HepG2 (cell line): ENCODE results near the gene SUZ12. TPM values are rescaled to one million over a fixed set of nuclear protein-coding genes. Genes with fewer than 3 reads are reported as not detected.

Experiments used
- ATF7-NPFF ChIP-seq: sonication (generic); formaldehyde crosslinking; IDR thresholded peaks from 2 replicates; pipeline ENCODE4 v1.8.1; 2023; ENCODE audit warnings: mild to moderate bottlenecking, low read depth, missing genetic modification reagents, moderate library complexity
- ERF ChIP-seq: IDR thresholded peaks from 2 replicates; pipeline ENCODE4 v1.6.1; 2018; ENCODE audit warnings: missing biosample characterization, missing genetic modification reagents
- HDAC1 ChIP-seq: sonication (generic); formaldehyde crosslinking; IDR thresholded peaks from 2 replicates; pipeline ENCODE4 v1.5.1; 2020; ENCODE audit warnings: mild to moderate bottlenecking, missing genetic modification reagents
- HDAC2 ChIP-seq: sonication (generic); formaldehyde crosslinking; IDR thresholded peaks from 2 replicates; pipeline ENCODE4 v1.4.0; 2020; ENCODE audit warnings: missing genetic modification reagents
- HNRNPK ChIP-seq: fragments of 200-400 bp; formaldehyde crosslinking; IDR thresholded peaks from 2 replicates; pipeline ENCODE4 v1.6.1; 2018; ENCODE audit warnings: low read length, low read depth, moderate library complexity, mild to moderate bottlenecking; ENCODE audit not compliant: poor library complexity, severe bottlenecking
- HNRNPLL ChIP-seq: fragments of 200-400 bp; formaldehyde crosslinking; IDR thresholded peaks from 2 replicates; pipeline ENCODE4 v1.6.1; 2017; ENCODE audit warnings: mild to moderate bottlenecking, low read depth, low read length; ENCODE audit not compliant: poor library complexity, severe bottlenecking
- HOXA3 ChIP-seq: sonication (generic); formaldehyde crosslinking; IDR thresholded peaks from 2 replicates; pipeline ENCODE4 v1.5.0; 2020; ENCODE audit warnings: missing genetic modification reagents
- KDM5A ChIP-seq: fragments of 200-600 bp; sonication (generic); IDR thresholded peaks from 2 replicates; pipeline ENCODE4 v1.7.0; 2018; ENCODE audit warnings: antibody characterized with exemption, mild to moderate bottlenecking, low read length, borderline replicate concordance
- KDM5B ChIP-seq: sonication (generic); formaldehyde crosslinking; IDR thresholded peaks from 2 replicates; pipeline ENCODE4 v1.4.0; 2020; ENCODE audit warnings: missing genetic modification reagents, mild to moderate bottlenecking, borderline replicate concordance
- MAX ChIP-seq: IDR thresholded peaks from 2 replicates; pipeline ENCODE4 v1.6.1; 2012; ENCODE audit warnings: inconsistent platforms
- RBFOX2 ChIP-seq: fragments of 200-400 bp; formaldehyde crosslinking; IDR thresholded peaks from 2 replicates; pipeline ENCODE4 v1.6.1; 2017; ENCODE audit warnings: low read depth, mild to moderate bottlenecking, low read length
- SAP130 ChIP-seq: IDR thresholded peaks from 2 replicates; pipeline ENCODE4 v1.6.1; 2016; ENCODE audit warnings: low read depth
- THAP11 ChIP-seq: IDR thresholded peaks from 2 replicates; pipeline ENCODE4 v1.6.1; 2016; ENCODE audit warnings: missing biosample characterization, missing genetic modification reagents
- YY1 ChIP-seq: IDR thresholded peaks from 2 replicates; pipeline ENCODE4 v1.6.1; 2011; ENCODE audit warnings: low read length, low read depth, moderate library complexity, mild to moderate bottlenecking; ENCODE audit not compliant: insufficient read depth, insufficient replicate concordance
- ZNF574 ChIP-seq: sonication (generic); formaldehyde crosslinking; IDR thresholded peaks from 2 replicates; pipeline ENCODE4 v1.4.0; 2020; ENCODE audit warnings: missing genetic modification reagents
- ZNF589 ChIP-seq: sonication (generic); formaldehyde crosslinking; conservative IDR thresholded peaks from 2 replicates; pipeline ENCODE4 v1.8.0; 2022; ENCODE audit warnings: mild to moderate bottlenecking, moderate library complexity, missing genetic modification reagents
- polyA plus RNA-seq, 8 experiments: library from polyadenylated mRNA; depleted of rRNA in 3 of 8; stranded (reverse) in 7 of 8; unstranded in 1 of 8; fragments of >200 nt; fragmentation: Illumina TruSeq in 4 of 8; extraction: Trizol in 4 of 8; gene quantifications; 2 replicates each; pipeline versions ENCODE4 v1.2.1 to v1.2.3, GENCODE V29; 2011 to 2016; ENCODE audit warnings: low read depth in 4 of 8, missing spikeins in 1 of 8, mixed read lengths in 1 of 8; ENCODE audit not compliant: insufficient read depth in 1 of 8
- total RNA-seq, 5 experiments: library from RNA; depleted of rRNA; stranded (reverse); fragments of >200 nt; fragmentation: Illumina TruSeq; extraction: Trizol; gene quantifications; 2 replicates each; pipeline ENCODE4 v1.2.3, GENCODE V29; 2016; ENCODE audit warnings: low read depth in 1 of 5
- TF ChIP-seq, protein P1 (sequence below): sonication (generic); formaldehyde crosslinking; IDR thresholded peaks from 2 replicates; pipeline ENCODE4 v1.4.0; 2020; ENCODE audit warnings: missing genetic modification reagents
- TF ChIP-seq, protein P2 (sequence below): sonication (generic); formaldehyde crosslinking; IDR thresholded peaks from 2 replicates; pipeline ENCODE4 v1.5.0; 2020; ENCODE audit warnings: mild to moderate bottlenecking, missing genetic modification reagents, borderline replicate concordance

Gene SUZ12
- total and polyA plus RNA-seq, 2 of the 13 experiments (the other 11 are each of a cell fraction or from before 2014, with no cell fraction given) = 11.7 to 15.6 TPM

- TF ChIP-seq, protein P1, sequence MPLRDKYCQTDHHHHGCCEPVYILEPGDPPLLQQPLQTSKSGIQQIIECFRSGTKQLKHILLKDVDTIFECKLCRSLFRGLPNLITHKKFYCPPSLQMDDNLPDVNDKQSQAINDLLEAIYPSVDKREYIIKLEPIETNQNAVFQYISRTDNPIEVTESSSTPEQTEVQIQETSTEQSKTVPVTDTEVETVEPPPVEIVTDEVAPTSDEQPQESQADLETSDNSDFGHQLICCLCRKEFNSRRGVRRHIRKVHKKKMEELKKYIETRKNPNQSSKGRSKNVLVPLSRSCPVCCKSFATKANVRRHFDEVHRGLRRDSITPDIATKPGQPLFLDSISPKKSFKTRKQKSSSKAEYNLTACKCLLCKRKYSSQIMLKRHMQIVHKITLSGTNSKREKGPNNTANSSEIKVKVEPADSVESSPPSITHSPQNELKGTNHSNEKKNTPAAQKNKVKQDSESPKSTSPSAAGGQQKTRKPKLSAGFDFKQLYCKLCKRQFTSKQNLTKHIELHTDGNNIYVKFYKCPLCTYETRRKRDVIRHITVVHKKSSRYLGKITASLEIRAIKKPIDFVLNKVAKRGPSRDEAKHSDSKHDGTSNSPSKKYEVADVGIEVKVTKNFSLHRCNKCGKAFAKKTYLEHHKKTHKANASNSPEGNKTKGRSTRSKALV = 0 out of 2 replicates have a peak, but pooled peaks have one; percentile 31
- TF ChIP-seq HNRNPK (peak; percentile 94), ATF7-NPFF (0 out of 2 replicates have a peak, but pooled peaks have one; percentile 49), ERF (CRISPR knock-in tag) (peak; percentile 21; the same call in 1 of the 2 replicates), THAP11 (peak; percentile 53; the same call in 1 of the 2 replicates), ZNF589 (CRISPR knock-in tag) (0 out of 2 replicates have a peak, but pooled peaks have one; percentile 45), ZNF574 (CRISPR knock-in tag) (peak; percentile 52; the same call in 1 of the 2 replicates), YY1 (peak; percentile 58), KDM5A (peak; percentile 50; the same call in 1 of the 2 replicates), KDM5B (CRISPR knock-in tag) (peak; percentile 33; the same call in 1 of the 2 replicates), HNRNPLL (peak; percentile 53), MAX (peak; percentile 42; the same call in 1 of the 2 replicates), RBFOX2 (peak; percentile 77), HDAC1 (CRISPR knock-in tag) (peak; percentile 52), HDAC2 (CRISPR knock-in tag) (peak; percentile 24; the same call in 1 of the 2 replicates), HOXA3 (CRISPR knock-in tag) (peak; percentile 64), SAP130 (CRISPR knock-in tag) (peak; percentile 69)
- TF ChIP-seq, protein P2, sequence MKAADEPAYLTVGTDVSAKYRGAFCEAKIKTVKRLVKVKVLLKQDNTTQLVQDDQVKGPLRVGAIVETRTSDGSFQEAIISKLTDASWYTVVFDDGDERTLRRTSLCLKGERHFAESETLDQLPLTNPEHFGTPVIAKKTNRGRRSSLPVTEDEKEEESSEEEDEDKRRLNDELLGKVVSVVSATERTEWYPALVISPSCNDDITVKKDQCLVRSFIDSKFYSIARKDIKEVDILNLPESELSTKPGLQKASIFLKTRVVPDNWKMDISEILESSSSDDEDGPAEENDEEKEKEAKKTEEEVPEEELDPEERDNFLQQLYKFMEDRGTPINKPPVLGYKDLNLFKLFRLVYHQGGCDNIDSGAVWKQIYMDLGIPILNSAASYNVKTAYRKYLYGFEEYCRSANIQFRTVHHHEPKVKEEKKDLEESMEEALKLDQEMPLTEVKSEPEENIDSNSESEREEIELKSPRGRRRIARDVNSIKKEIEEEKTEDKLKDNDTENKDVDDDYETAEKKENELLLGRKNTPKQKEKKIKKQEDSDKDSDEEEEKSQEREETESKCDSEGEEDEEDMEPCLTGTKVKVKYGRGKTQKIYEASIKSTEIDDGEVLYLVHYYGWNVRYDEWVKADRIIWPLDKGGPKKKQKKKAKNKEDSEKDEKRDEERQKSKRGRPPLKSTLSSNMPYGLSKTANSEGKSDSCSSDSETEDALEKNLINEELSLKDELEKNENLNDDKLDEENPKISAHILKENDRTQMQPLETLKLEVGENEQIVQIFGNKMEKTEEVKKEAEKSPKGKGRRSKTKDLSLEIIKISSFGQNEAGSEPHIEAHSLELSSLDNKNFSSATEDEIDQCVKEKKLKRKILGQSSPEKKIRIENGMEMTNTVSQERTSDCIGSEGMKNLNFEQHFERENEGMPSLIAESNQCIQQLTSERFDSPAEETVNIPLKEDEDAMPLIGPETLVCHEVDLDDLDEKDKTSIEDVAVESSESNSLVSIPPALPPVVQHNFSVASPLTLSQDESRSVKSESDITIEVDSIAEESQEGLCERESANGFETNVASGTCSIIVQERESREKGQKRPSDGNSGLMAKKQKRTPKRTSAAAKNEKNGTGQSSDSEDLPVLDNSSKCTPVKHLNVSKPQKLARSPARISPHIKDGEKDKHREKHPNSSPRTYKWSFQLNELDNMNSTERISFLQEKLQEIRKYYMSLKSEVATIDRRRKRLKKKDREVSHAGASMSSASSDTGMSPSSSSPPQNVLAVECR = peak; percentile 68; the same call in 1 of the 2 replicates
These were observed at the start of gene SUZ12 (continued) for GRCh38 chr17:31936615-31937609.
